Stimulated activated CD4-positive, alpha-beta T cell treated with anti-CD3 and anti-CD28 coated beads, TNF-alpha, amount 100 ng/mL, for 24 hours (primary cell): ENCODE measurements around the gene ZNF436.
"Not testable (repeated sequence)": the region's sequence is repeated elsewhere in the genome, so short reads cannot be mapped to it uniquely, and the experiment has no call there.

Experiments
- DNase-seq, 3 experiments: peaks; one replicate each; pipeline ENCODE4 v3.0.0-alpha.2; 2020; ENCODE audit warnings: low read depth in 3 of 3

Gene ZNF436

GRCh38 chr1:23310280-23310679, 59.4 kb downstream of the ZNF436 start:
- not testable (repeated sequence) for DNase-seq
